Natural killer cell (primary cell): ENCODE results near the gene RGS3. TPM values are rescaled to one million over a fixed set of nuclear protein-coding genes. Genes with fewer than 3 reads are reported as not detected.

Experiments
- ATAC-seq, 3 donors: fragments of 150-1000 bp in 2 of 3; fragments of 200-7000 bp in 1 of 3; cut with Tn5 transposase; 1 replicate in 1 of 3; 2 replicates in 2 of 3; pipeline ENCODE4 v1.10.0; 2021; ENCODE audit warnings: mild to moderate bottlenecking in 2 of 3, moderate library complexity in 2 of 3
- DNase-seq, 2 donors: peaks; one replicate each; pipeline versions ENCODE4 v3.0.0 to v3.0.0-alpha.2; 2013 to 2021; ENCODE audit warnings: mixed read lengths in 1 of 2
- H3K27ac ChIP-seq: one replicate; pipeline ENCODE4 v1.5.1; 2013; ENCODE audit warnings: mild to moderate bottlenecking, low read length
- H3K27me3 ChIP-seq: one replicate; pipeline ENCODE4 v1.6.1; 2013; ENCODE audit warnings: low read length; ENCODE audit not compliant: control insufficient read depth, insufficient read depth
- H3K36me3 ChIP-seq: one replicate; pipeline ENCODE4 v1.6.1; 2013; ENCODE audit warnings: low read length; ENCODE audit not compliant: control insufficient read depth, insufficient read depth
- H3K4me1 ChIP-seq: one replicate; pipeline ENCODE4 v1.6.1; 2013; ENCODE audit warnings: low read length; ENCODE audit not compliant: control insufficient read depth, insufficient read depth
- H3K4me3 ChIP-seq: one replicate; pipeline ENCODE4 v1.5.1; 2013; ENCODE audit warnings: low read length
- H3K9me3 ChIP-seq: one replicate; pipeline ENCODE4 v1.6.1; 2013; ENCODE audit warnings: low read length; ENCODE audit not compliant: control insufficient read depth, insufficient read depth
- H3K27ac Mint-ChIP-seq, 2 donors: one replicate each; pipeline ENCODE4 v1.8.0; 2022; ENCODE audit warnings: mild to moderate bottlenecking in 2 of 2, mixed read lengths in 2 of 2, moderate library complexity in 1 of 2
- H3K27me3 Mint-ChIP-seq, 2 donors: one replicate each; pipeline ENCODE4 v1.8.0; 2022; ENCODE audit warnings: low read depth in 2 of 2, mixed read lengths in 2 of 2
- H3K36me3 Mint-ChIP-seq: one replicate; pipeline ENCODE4 v1.8.0; 2022; ENCODE audit warnings: mixed read lengths
- H3K4me1 Mint-ChIP-seq, 2 donors: one replicate each; pipeline ENCODE4 v1.8.0; 2022; ENCODE audit warnings: mixed read lengths in 2 of 2
- H3K4me3 Mint-ChIP-seq: one replicate; pipeline ENCODE4 v1.8.0; 2022; ENCODE audit warnings: mild to moderate bottlenecking, moderate library complexity, mixed read lengths
- H3K9me3 Mint-ChIP-seq, 2 donors: one replicate each; pipeline ENCODE4 v1.8.0; 2022; ENCODE audit warnings: mixed read lengths in 2 of 2
- CTCF ChIP-seq: fragments of 200-600 bp; IDR thresholded peaks from one replicate; pipeline ENCODE4 v1.8.0; 2022; ENCODE audit warnings: antibody characterized with exemption
- WGBS: methylation state at CpG from one replicate; pipeline ENCODE4 v1.1.7; 2013; ENCODE audit warnings: missing lambda C conversion rate; ENCODE audit not compliant: insufficient coverage; 5-methylcytosine and 5-hydroxymethylcytosine counted together
- intact Hi-C: fragments of 100-400 bp; cut with micrococcal nuclease; formaldehyde crosslinking; loops from one replicate; pipeline ENCODE4 v1.14.2; 2022
- total RNA-seq, 4 donors: library from RNA; stranded (reverse); fragments of 120-200 nt in 1 of 4; gene quantifications; one replicate each; pipeline versions ENCODE4 v1.2.3 to v1.2.4, GENCODE V29; 2013 to 2022

RGS3 gene
- total RNA-seq, 3 donors from 2014 or later (not counting 1 experiment from before 2014, with no cell fraction given), result 148 to 269 (median 190) TPM

- Histone ChIP-seq H3K9me3 (no peaks in the 10 kb centered on the region), H3K4me3 (no peak overlapping the region), H3K27me3 (no peaks in the 10 kb centered on the region), H3K36me3 (no peaks in the 10 kb centered on the region), H3K27ac (no peak overlapping the region), H3K4me1 (peaks cover 6% of the 10 kb centered on the region)
- no peak for ATAC-seq
- no peak for TF ChIP-seq CTCF
- no peaks in the 10 kb centered on the region for H3K9me3 Mint-ChIP-seq
- peaks cover 0 to 3% of the 10 kb centered on the region in 2 donors for H3K27me3 Mint-ChIP-seq
- intact Hi-C loops, result no loop called here
- 80% methylated on average over 11 of the region's 11 CpGs for WGBS
- H3K4me1 Mint-ChIP-seq, result no peaks in the 10 kb centered on the region
- DNase-seq, result no peak
- no peak overlapping the region for H3K27ac Mint-ChIP-seq
- H3K36me3 Mint-ChIP-seq, result no peaks in the 10 kb centered on the region
- no peak overlapping the region for H3K4me3 Mint-ChIP-seq
These were observed 148.8 kb downstream of the RGS3 start for GRCh38 chr9:113612216-113612747.

DNA sequence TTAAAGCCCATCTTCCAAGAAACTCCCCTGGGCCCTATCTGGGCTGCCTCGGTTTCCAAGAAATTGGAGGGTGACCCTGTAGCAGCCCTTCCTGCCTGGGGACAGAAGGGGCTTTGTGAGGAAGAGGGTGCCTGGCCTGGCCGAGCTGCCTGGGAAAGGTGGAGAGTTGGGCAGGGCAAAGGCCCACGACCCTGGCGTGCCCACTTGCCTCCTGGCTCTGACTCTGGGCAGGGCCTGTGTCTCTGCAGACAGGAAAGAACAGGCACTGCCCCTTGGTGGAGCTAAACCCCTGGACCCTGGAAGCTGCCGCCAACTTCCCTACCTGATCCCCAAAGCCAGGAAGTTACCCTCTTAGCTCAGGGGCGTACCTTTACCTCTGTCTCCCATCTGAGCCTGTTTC is 149.3 kb downstream of the RGS3 start:
- Mint-ChIP-seq H3K36me3 (no peaks in the 10 kb centered on the region), H3K27me3 (peaks cover 0 to 6% of the 10 kb centered on the region in 2 donors), H3K4me3 (no peak overlapping the region), H3K27ac (no peak overlapping the region), H3K9me3 (no peaks in the 10 kb centered on the region), H3K4me1 (no peaks in the 10 kb centered on the region)
- Histone ChIP-seq H3K27me3 (no peaks in the 10 kb centered on the region), H3K4me3 (no peak overlapping the region), H3K4me1 (peaks cover 6% of the 10 kb centered on the region), H3K27ac (no peak overlapping the region), H3K36me3 (no peaks in the 10 kb centered on the region), H3K9me3 (no peaks in the 10 kb centered on the region)
- ATAC-seq (no peak), DNase-seq (no peak)
- intact Hi-C loops, result no loop called here
- WGBS, result 92% methylated on average over 6 of the region's 6 CpGs
- no peak for TF ChIP-seq CTCF

DNA sequence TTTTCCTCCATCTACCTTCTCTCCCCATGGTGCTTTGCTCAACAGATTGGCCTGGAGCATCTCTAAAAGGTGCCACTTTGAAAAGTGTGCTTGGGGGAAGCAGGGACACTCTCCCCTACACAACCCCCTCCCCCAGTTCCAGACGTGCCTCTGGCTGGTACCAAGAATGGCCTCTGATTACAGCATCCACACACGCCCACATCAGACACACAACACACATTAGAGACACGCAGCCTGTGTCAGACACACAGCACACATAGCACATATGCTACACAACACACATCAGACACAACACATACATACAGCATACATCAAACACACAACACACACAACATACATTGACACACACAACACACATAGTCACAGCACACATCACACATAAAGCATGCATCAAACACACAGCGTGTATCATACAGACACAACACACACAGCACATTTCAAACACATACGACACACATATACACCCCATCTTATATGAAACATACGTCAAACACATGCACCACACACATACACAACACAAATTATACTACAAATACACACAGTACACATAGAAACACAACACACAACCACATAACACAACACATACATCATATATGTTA is 150.4 kb downstream of the RGS3 start:
- ATAC-seq (peak in 1 of 3 donors; percentile 4), DNase-seq (no peak)
- no peak overlapping the region for H3K27ac Mint-ChIP-seq
- H3K27me3 Mint-ChIP-seq, result peaks cover 3 to 9% of the 10 kb centered on the region in 2 donors
- H3K27me3 ChIP-seq, result no peaks in the 10 kb centered on the region
- H3K4me1 ChIP-seq, result peaks cover 6% of the 10 kb centered on the region
- intact Hi-C loops, result no loop called here
- H3K9me3 Mint-ChIP-seq, result no peaks in the 10 kb centered on the region
- no peak for TF ChIP-seq CTCF
- H3K4me3 ChIP-seq, result no peak overlapping the region
- WGBS, result 87% methylated on average over 6 of the region's 6 CpGs
- H3K27ac ChIP-seq, result no peak overlapping the region
- no peaks in the 10 kb centered on the region for H3K36me3 Mint-ChIP-seq
- H3K4me3 Mint-ChIP-seq, result no peak overlapping the region
- no peaks in the 10 kb centered on the region for H3K36me3 ChIP-seq
- no peaks in the 10 kb centered on the region for H3K9me3 ChIP-seq
- H3K4me1 Mint-ChIP-seq, result no peaks in the 10 kb centered on the region
